Kidney tubule cell (primary cell): Measurements from ENCODE around the gene KANK2.

ENCODE experiments used
- DNase-seq: peaks from one replicate; pipeline ENCODE4 v3.0.0-alpha.2; 2018; ENCODE audit warnings: low spot score

The KANK2 gene

DNA sequence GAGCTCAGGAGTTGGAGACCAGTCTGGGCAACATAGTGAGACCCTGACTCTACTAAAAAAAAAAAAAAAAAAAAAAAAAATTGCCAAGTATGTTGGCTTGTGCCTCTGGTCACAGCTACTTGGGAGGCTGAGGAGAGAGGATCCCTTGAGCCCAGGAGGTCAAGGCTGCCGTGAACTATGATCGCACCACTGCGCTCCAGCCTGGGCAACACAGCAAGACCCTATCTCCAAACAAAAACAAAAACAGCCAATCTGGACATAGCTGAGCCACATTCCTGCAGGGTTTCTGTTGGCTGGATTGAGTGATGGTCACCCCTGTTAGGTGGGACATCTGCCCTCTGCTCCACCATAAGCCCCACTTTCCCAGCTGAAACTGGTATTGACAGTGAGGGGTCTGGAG is 28.5 kb upstream of the KANK2 start:
- no peak for DNase-seq

DNA sequence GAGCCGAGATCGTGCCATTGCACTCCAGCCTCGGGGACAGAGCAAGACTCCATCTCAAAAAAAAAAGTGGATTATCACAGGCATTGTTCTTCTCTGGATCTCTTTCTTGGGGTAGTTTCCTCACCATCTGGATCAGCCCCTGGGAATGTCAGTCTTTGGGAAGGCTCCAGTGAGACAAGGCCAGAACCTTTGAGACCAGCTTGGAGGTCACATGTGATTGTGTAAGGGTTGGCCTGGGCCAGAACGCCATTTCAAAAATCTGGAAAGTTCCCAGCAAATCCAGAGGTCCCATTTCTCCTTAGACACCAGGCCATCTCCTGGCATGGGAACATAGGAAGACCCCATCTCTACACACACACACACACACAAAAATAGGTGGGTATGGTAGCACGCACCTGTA is 27.8 kb upstream of the KANK2 start:
- DNase-seq: no peak

DNA sequence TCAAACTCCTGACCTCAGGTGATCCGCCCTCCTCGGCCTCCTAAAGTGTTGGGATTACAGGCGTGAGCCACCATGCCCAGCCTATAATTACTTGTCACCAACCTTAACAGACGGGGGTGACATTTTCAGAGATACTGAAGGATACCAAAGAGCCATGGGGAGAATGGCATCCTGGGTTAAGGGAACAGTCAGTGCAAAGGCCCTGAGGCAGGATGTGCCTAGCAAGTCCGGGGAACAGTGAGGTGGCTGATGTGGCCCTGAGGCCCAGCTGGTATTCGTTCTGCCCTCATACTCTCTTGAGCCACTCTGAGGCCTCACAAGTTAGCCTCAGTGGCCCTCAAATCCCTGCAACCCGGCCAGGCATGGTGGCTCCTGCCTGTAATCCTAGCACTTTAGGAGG is 27.1 kb upstream of the KANK2 start:
- DNase-seq: no peak

DNA sequence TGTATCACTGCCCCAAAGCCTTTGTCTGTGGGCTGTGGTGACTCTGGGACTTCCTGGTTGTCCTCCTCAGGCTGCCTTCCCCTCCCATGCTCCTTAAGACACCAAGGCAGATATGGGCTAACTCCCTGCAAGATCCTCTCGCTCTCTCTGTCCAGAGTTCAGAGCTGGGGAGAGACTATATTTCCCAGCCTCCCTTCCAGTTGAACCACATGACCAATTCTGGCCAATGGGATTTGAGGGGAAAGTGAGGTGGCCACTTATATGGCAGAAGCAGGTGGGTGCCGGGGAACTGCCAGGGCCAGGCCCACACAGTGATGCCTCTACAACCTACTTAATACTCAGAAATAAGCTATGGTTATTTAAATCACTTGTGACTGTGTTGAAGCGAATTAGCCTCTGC is 25.9 kb upstream of the KANK2 start:
- DNase-seq: no peak

DNA sequence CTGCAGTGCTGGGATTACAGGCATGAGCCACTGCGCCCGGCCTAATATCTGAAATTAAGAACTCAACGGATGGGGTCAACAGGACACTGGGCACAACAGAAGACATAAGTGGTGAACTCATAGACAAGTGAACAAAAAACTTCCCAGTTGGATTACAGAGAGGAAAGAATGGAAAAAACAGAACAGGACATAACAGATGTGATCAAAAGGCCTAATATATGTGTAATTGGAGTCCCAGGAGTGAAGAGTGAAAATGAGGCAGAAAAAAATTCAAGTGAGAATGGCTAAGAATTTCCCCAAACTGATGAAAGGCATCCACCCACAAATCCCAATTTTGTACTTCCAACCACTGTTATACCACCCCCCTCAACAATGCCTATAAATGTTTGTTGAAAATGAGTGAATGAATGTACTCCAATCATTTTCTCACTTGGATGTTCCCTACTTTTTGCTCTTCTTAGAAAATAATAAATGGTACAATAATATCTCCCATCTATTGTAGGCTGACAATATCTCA is 23.8 kb upstream of the KANK2 start:
- DNase-seq: no peak

DNA sequence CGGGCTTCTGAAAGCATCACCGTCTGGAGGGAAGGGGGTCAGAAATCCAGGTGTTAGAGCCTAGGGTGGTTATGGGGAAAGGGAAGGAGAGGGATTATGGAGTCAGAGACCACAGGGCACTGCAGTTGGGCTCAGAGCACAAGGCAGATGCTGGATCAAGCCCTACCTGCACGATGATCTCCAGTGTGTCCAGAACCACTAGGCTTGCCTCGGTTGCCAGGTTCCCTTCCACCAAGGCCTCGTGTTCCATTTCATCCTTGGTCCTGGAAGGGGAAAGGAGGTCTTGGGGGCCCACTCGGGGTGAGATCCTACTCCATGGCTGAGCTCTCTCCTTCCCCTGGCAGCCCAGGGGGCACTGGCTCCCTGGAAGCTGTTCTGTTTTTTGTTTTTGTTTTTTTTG is 17.0 kb upstream of the KANK2 start:
- DNase-seq: no peak

DNA sequence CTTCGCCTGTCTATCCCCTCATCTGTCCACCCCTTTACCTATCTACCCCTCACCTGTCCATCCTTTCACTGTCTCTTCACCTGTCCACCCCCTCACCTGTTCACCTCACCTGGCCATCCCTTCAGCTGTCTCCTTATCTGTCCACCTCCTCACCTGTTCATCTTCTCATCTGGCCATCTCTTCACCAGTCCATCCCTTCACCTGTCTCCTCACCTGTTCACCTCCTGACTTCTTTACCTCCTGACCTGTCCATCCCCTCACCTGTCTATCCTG is 13.2 kb upstream of the KANK2 start:
- no peak for DNase-seq

DNA sequence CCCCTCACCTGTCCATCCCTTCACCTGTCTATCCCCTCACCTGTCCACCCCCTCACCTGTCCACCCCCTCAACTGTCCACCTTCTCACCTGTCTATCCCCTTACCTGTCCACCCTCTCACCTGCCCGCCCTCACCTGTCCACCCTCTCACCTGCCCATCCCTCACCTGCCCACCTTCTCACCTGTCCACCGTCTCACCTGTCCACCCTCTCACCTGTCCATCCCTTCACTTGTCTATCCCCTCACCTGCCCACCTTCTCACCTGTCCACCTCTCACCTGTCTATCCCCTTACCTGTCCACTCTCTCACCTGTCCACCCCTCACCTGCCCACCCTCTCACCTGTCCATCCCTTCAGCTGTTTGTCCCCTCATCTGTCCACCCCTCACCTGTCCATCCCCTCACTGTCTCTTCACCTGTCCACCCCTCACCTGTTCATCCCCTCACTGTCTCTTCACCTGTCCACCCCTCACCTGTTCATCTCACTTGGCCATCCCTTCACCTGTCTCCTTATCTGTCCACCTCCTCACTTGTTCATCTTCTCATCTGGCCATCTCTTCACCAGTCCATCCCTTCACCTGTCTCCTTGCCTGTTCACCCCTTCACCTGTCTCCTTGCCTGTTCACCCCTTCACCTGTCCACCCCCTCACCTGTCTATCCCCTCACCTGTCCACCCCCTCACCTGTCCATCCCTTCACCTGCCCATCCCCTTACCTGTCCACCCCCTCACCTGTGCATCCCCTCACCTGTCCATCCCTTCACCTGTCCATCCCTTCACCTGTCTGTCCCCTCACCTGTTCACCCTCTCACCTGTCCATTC is 12.7 kb upstream of the KANK2 start:
- DNase-seq: no peak

DNA sequence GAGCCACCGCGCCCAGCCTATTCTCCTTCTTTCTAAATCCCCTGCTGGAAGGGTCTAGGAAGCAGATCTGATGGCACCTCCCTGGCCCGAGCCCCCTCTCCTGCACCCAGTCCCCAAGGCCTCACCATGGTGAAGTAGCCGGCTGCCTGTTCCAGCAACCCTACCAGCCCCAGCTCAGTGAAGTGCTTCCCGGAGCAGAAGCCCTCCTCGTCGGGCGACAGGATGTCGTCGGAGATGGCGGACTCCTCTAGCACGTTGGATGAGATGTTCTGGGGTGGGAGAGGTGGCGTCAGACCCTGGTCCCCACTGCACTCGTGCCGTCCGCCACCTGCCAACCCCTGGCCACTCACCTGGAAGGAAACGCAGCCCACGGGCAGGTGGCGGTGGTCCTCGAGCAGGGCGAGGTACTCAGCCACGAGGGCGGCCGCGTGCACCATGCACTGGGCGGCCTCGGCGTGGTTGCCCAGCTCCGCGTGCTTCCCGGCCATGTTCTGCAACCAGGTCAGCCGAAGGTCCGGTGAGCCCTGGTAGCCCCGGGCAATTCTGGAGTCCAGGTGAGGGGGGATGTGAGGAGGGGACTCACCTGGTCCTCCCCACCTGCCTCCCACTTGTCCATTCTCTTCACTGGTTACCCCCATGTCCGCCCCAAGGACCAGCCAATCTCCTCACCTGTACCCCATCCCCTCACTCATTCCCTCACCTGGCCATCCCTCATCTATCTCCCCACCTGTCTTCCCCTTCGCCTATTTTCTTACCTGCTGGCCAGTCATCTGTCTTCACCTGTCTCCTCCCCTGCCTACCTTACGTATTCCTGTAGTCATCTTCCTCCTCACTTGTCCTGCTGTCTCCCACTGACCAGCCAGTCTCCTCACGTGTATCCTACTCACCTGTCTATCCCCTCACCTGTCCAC is 11.5 kb upstream of the KANK2 start:
- DNase-seq: no peak

DNA sequence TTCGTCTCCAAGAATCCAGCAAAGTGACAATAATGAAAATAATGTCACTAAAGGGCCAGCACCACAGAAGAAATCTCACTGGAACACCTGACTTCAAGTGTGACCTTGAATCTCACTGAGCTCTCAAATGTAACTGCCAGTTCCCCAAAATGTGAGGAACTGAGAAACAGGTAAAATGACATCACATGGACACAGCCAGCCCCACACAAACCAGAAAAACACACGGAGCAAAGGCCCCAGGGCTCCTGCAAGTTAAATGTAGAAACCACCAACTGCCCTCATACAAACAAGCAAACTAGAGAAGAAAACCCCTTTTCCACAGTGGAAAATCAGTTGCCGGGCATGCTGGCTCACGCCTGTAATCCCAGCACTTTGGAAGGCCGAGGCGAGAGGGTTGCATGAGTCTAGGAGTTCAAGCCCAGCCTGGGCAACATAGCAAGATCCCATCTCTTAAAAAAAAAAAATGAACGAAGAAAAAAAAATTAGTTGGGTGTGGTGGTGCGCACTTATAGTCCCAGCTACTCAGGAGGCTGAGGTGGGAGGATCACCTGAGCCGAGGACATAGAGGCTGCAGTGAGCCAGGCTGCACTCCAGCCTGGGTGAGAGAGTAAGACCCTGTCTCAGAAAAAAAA is 8.7 kb upstream of the KANK2 start:
- DNase-seq: no peak

DNA sequence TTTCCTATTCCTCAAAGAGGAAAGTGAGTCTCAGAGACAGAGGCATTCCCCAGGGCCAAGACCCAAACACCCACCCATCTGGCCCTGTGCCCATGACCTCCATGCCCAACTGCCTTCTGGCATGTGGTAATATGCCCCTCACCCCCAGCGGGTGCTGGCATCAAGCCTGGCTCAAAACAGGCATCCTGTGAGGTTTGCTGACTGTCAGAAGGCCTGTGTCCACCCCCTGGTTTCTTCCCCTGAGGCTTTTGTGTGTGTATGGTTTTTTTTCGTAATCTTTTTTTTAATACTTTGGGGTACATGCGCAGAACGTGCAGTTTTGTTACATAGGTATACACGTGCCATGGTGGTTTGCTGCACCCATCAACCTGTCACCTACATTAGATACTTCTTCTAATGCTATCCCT is 7.6 kb upstream of the KANK2 start:
- DNase-seq: peak; percentile 79

DNA sequence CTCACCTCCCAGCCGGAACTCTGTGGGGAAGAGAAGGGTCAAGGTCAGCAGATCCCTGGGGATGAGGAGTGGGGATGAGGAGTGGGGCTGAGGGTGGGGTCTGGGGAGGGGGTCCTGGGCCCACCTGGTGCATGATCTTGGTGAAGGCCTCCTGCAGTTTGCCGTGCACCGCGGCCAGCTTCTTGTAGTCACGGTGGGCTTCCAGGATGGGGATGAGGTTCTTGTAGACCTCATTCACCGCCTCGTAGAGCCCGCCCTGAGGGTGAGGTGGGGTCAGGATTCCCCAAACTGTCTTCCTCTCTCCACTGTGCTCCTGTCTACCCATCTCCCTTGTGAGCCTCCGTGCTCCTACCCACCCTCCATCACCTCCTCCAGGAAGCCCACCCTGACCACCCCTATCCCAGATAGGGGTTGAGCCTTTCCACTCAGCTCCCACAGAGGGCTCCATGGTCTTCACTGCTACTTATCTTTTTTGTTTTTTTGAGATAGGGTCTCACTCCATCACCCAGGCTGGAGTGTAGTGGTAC is 6.8 kb upstream of the KANK2 start:
- no peak for DNase-seq

DNA sequence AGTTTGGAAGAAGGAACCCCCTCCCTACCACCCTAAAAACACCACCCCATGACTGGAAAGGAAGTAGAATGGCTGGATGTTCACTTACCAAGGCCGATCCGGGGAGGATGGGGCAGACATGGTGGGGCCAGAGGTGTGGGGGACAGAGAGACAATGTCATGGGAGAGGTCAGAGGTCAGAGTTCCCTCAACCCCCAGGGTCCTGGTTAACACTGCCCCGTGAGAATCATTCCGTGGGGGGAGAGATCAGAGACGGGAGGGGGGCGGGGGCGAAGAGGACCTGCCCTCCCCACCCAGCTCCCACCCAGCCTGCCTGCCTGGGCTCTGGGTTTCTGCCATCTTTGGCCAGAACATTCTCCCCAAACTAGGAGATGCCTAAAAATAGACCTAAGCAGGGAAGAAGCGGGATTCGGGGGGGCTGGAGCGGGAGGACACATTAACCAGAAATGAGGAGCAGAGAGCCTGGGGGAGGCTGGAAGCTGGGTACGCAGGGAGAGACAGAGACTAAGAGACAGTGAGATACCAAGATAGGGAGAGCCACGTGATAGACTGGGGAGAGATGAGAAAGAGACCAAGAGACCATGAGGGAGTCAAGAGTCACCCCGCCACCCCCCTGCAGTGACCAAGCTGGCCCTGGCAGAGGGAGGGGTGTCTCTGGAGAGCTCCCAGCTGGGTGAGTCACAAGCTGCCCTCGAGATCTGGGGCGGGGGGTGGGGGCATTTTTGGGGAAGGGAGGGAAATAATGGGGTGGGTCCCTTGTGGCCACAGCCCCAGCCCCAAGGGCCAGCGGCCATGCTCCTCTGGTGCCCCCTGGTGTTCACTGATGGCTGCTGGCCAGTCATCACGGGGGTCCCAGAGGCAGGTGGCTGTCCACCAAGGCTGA is 6.1 kb upstream of the KANK2 start:
- peak; percentile 76 for DNase-seq

DNA sequence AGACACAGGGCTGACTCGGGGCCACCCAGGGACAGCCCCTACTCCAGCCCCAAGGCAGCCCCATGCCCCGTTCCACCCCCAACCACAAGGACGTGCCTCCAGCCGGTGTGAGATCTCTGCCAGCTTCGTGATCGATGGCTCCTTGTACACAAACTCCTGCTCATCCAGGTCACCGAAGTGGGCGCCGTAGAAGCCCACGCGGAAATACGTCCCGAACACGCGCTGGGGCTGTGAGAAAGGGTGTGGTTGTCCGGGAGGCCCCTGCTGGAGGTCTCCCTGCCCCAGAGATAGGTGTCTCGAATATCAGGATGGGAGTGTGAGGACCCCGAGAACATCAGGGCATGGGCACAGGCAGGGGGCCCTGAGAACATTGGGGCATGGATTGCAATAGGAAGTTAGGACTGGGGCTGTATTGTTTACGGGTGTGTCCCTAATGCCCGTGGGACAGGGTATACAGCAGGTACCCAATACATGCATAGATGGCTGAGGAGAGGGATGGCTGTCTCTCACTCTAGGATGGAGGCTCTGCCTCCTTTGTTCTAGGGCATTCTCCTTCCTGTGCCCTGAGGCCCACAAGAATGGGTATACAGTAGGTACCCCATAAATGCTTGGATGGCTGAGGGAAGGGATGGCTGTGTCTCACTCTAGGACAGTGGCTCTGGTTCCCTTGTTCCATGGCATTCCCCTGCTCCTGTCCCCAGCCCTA is 5.3 kb upstream of the KANK2 start:
- no peak for DNase-seq

DNA sequence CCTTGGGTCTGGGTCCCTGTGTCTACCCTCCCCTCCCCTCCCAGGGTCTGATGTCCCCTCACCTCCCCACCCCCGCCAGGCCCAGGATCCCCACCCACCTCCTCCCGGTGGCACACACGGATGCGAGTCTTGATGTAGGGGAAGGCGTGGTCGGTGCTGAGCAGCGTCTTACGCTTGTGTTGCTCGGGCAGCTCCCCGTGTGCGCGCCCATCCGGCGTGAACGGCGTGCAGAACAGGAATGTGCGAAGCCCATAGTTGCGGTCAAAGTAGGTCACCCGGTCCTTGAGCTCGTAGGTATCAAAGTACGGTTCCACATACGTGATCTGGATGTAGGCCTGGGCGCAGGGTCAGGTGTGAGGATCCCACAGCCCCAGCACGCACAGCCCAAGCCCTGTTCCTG is 4.4 kb upstream of the KANK2 start:
- peak; percentile 73 for DNase-seq

DNA sequence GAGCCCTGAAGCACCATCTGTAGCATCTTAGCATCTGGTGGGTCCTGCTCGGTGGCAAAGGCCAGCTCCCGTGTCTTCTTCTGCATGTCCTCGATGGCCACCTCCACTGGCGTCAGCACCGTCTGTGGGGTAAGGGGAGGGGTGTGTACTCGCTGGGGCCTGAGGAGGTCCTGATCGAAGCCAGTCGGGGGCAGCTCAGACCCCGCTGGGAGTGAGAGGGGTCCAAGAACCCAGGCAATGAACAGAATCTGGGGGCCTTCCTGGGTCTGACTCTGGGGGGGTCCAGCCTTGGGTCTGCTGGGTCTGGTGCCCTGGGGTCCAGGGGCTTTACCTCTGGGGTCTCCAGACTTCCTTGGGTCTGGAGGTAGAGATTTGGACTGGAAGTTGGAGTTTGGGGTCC is 3.6 kb upstream of the KANK2 start:
- DNase-seq: no peak

DNA sequence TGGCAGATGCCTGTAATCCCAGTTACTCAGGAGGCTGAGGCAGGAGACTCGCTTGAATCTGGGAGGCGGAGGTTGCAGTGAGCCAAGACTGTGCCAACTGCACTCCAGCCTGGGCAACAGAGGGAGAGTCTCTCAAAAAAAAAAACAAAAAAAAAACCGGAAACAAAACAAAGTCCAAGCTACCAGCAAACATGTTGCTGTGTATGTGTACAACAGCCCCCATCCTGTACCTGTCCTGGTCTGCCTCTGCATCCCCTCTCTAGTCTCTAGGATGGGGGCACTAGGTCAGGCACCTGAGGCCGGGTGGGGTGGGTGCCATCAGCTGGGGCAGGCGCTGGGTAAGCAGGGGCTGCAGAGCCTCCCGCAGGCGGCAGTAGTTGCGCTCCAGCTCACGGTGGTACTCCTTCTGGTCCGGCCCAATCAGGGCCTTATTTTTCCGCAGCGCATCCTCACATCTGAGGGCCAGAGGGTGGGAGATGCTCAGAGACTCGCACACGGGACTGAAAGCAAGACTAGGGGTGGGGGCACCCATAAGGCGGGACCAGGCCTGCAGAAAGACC is 2.8 kb upstream of the KANK2 start:
- DNase-seq: no peak

DNA sequence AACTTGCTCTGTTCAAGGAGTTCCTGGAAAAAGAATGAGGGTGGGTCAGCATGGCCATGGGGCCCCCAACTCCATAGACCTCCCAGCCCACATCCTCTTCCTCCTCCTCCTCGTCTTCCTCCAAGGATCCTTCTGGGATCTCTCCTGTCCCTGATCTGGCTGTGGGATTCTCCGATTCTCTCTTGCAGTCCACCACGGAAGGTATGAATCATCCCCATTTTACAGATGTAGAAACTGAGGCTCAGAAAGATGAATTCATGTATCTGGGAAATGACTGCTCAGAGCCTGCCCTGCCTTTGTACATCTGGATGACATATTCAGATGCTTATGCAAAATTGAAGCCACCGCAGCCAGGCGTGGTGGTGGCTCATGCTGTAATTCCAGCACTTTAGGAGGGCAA is 2.2 kb upstream of the KANK2 start:
- DNase-seq: no peak

DNA sequence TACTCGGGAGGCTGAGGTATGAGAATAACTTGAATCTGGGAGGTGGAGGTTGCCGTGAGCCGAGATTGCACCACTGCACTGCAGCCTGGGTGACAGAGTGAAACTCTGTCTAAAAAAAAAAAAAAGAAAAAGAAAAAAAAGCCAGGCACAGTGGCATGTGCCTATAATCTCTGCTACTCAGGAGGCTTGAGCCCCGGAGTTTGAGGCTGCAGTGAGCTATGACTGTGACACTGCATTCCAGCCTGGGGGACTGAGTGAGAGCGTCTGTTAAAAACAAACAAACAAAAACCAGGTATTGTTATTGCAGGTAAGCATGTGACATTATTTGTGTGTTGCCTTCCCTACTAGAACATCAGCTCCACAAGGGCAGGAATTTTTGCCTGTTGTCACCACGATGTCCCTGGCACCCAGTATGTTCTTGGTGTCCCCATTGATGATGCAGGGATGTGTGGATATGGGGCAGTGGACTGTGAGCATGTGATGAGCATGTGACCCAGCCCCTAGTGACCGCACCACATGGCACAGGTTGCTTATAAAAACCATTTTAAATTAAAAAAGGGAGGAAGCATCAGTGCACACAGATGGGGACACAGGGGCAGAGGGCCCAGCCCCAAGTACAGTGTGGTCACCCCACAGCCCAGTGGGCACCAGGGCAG is 1.6 kb upstream of the KANK2 start:
- DNase-seq: no peak

DNA sequence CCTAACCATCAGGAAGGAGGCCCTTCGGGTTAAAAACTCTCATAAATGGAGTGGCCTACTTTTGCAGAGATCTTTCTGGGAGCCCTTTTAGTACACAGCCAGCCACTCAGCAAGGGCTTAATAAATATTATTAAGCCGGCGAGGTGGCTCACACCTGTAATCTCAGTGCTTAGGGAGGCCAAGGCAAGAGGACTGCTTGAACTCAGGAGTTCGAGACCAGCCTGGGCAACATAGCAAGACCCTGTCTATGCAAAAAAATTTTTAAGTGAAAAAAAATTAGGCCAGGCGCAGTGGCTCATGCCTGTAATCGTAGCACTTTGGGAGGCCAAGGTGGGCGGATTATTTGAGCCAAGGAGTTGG is 810 bp upstream of the KANK2 start:
- DNase-seq: no peak
